NT2/D1 (cell line): ENCODE results near the gene EXOC1.

Experiments
- SUZ12 ChIP-seq: IDR thresholded peaks from 2 replicates; pipeline ENCODE4 v1.6.1; 2011; ENCODE audit not compliant: insufficient read length, insufficient read depth; ENCODE audit errors: extremely low read depth
- YY1 ChIP-seq: IDR thresholded peaks from 2 replicates; pipeline ENCODE4 v1.6.1; 2011; ENCODE audit not compliant: insufficient read length, insufficient read depth

DNA sequence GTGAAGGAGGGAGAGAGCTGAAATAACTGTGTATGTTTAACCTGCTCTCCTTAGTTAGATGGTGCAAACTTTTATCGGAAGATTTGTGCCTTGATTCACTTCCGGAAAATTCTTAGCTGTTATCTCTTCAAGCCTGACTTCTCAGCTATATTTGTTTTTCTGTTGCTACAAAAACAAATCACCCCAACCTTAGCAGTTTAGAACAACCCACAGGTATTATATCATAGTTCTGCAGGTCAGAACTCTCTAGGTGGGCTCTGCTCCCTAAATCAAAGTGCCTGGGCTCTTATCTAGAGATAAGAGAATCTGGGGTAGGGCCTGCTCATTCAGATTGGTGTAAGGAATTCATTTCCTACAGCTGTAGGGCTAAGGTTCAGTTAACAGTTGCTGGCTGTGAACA is 80.2 kb downstream of the EXOC1 start:
- TF ChIP-seq YY1 (no peak), SUZ12 (no peak)
